ENCODE results near the gene NLRP1. TPM values are rescaled to one million over a fixed set of nuclear protein-coding genes. Genes with fewer than 3 reads are reported as not detected.

NLRP1 gene
- total and polyA plus RNA-seq, 2 of the 13 experiments (the other 11 are each of a cell fraction or from before 2014, with no cell fraction given): 3.4 to 3.7 TPM

DNA sequence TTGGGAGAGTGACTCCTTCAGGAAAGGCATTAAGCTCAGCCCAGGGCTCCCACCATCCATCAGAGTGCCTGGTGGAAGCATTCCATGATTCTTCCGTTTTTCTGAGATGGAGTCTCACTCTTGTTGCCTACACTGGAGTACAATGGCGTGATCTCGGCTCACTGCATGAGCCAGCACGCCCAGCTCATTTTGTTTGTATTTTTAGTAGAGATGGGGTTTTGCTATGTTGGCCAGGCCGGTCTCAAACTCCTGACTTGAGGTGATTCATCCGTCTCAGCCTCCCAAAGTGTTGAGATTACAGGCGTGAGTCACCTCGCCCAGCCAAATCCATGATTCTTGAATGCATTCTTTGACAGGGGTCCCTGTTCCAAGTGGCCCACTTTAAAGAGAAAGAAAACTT is 74.8 kb downstream of the NLRP1 start:
- in situ Hi-C loops (cut with HindIII; ENCODE audit: extremely low pct_ligation_motif_present, low pct_unique_long_range_greater_than_20kb): no loop called here
- Histone ChIP-seq H3K79me2 (ENCODE audit: insufficient read depth, low read length) (no peaks in the 10 kb centered on the region), H3K4me2 (ENCODE audit: low read depth, low read length) (no peak overlapping the region), H3K9ac (ENCODE audit: insufficient read depth, low read depth, low read length) (no peak overlapping the region), H3K36me3 (replicated peaks in 1 of 2; ENCODE audit: control insufficient read depth in 1 of 2, insufficient read depth in 2 of 2, low read length in 2 of 2) (no peaks in the 10 kb centered on the region), H3K4me3 (replicated peaks in 1 of 3; ENCODE audit: insufficient read depth in 1 of 3, low read depth in 2 of 3, low read length in 3 of 3) (no peak overlapping the region), H4K20me1 (ENCODE audit: insufficient read depth, low read length) (no peaks in the 10 kb centered on the region), H3K4me1 (ENCODE audit: insufficient read depth, low read length) (no peaks in the 10 kb centered on the region), H2AFZ (ENCODE audit: low read length) (no peak overlapping the region), H3K9me3 (ENCODE audit: low read length) (no peaks in the 10 kb centered on the region), H3K27ac (ENCODE audit: extremely low read length, insufficient read depth, low read length) (no peak overlapping the region), H3K27me3 (ENCODE audit: control insufficient read depth in 1 of 2, insufficient read depth in 2 of 2, low read length in 2 of 2) (peaks cover 0 to 4% of the 10 kb centered on the region in 2 experiments; a peak in 2 of 5 replicates)
- DNase-seq (ENCODE audit: low spot score) (no peak), ATAC-seq (no peak), FAIRE-seq (no peak)
- WGBS (ENCODE audit: low lambda C conversion rate): 43% methylated on average over 8 of the region's 8 CpGs
- intact Hi-C loops (cut with micrococcal nuclease; ENCODE audit: unreplicated experiment): no loop called here
- ChIA-PET POLR2A (no interaction called here), CTCF (ENCODE audit: low intra/inter-chr PET ratio, low total read pairs) (no interaction called here)
- no TSS peak for BruUV-seq (replicated peaks)
- TF ChIP-seq ZNF281 (CRISPR knock-in tag; IDR thresholded peaks at IDR 0.05; ENCODE audit: borderline replicate concordance) (no peak), ISX (CRISPR knock-in tag; conservative IDR thresholded peaks at IDR 0.05) (no peak), ZNF792 (CRISPR knock-in tag; IDR thresholded peaks at IDR 0.05) (no peak), ZNF652 (CRISPR knock-in tag; IDR thresholded peaks at IDR 0.05; ENCODE audit: borderline replicate concordance, low read depth) (no peak), HOXA3 (CRISPR knock-in tag; IDR thresholded peaks at IDR 0.05) (no peak), ZNF337 (CRISPR knock-in tag; IDR thresholded peaks at IDR 0.05; ENCODE audit: borderline replicate concordance, low read depth) (no peak), CEBPG (CRISPR knock-in tag; IDR thresholded peaks at IDR 0.05) (no peak), BATF2 (CRISPR knock-in tag; IDR thresholded peaks at IDR 0.05) (no peak), RORA (CRISPR knock-in tag; IDR thresholded peaks at IDR 0.05) (no peak)

Measured in HepG2 (cell line).